Measurements from ENCODE around the gene NFIX. TPM values are rescaled to one million over a fixed set of nuclear protein-coding genes. Genes with fewer than 3 reads are reported as not detected.

The NFIX gene
- total and polyA plus RNA-seq, 9 of the 15 experiments (the other 6 are each of a cell fraction or from before 2014, with no cell fraction given), result 0.28 to 26.8 (median 5.4) TPM

DNA sequence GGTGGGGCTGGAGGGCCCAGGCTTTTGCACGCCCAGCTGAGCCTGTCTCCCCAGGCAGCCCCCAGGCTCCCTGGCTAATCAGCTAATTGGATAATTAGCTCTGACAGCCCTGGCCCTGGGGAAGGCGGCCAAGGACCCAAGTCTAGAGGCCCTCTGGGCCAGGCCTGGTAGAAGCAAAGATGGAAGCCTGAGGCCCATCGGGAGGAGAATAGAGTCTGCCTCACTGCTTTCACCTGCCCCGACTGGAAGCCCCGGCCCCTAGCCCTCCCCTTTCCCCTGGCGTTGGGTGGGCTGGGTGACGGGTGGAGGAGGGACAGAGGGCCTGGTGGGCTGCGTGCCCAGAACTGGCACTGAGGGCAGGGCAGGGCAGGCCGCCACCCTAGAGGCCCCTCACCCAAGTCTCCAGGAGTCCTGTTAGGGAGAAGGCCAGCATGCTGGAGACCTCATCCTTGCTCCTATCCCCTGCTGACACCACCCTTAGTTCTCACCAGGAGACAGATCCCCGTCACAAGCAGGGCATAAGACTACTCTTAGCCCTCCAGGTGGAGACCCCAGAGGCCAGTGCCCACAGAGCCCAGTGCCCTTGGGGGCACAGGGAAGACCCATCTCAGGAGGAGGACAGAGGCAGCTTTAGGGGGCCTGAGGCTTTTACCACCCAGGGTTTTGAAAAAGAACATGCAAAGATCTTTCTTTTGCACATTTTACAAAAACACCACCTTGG, 95.4 kb downstream of the NFIX start:
- in situ Hi-C loops (cut with MboI), result loop anchor here (5.0 kb wide), 1 partner anchor 113 kb away; no protein-coding TSS in a partner anchor
- 90% methylated on average over 10 of the region's 10 CpGs for WGBS (ENCODE audit: insufficient coverage, low coverage, missing lambda C conversion rate)
- Histone ChIP-seq H3K4me1 (replicated peaks in 1 of 2; ENCODE audit: control insufficient read depth in 2 of 2, insufficient read depth in 2 of 2, low read length in 2 of 2) (peaks cover 17 to 63% of the 10 kb centered on the region in 2 experiments), H4K20me1 (replicated peaks; ENCODE audit: control insufficient read depth, insufficient read depth, low read length) (no peaks in the 10 kb centered on the region), H3K9me3 (replicated peaks; ENCODE audit: control insufficient read depth, insufficient read depth, low read depth, low read length) (no peaks in the 10 kb centered on the region), H2AFZ (ENCODE audit: low read depth, low read length) (no peak overlapping the region), H3K4me3 (no peak overlapping the region), H3K9me1 (ENCODE audit: control insufficient read depth, insufficient read depth, low read length) (no peaks in the 10 kb centered on the region), H3K36me3 (ENCODE audit: control insufficient read depth, insufficient read depth, low read length) (peaks cover 10% of the 10 kb centered on the region; the same call in 1 of the 3 replicates), H3K27ac (ENCODE audit: extremely low read depth, low read depth, low read length) (no peak overlapping the region; the same call in 2 of the 3 replicates), H3K9ac (ENCODE audit: insufficient read depth in 1 of 2, low read depth in 2 of 2, low read length in 2 of 2) (peak overlapping the region in 1 of 2 experiments; percentile 76; a peak in 2 of 4 replicates), H3K79me2 (ENCODE audit: control insufficient read depth, insufficient read depth, low read length) (no peaks in the 10 kb centered on the region), H3K27me3 (ENCODE audit: control insufficient read depth in 2 of 2, insufficient read depth in 2 of 2, low read length in 2 of 2) (no peaks in the 10 kb centered on the region), H3K4me2 (ENCODE audit: insufficient read depth, low read length) (no peak overlapping the region)
- no TSS peak for BruUV-seq (replicated peaks)
- FAIRE-seq, result no peak
- ChIA-PET CTCF (ENCODE audit: low intra/inter-chr PET ratio) (interaction anchor here (2.1 to 4.7 kb wide), 2 partner anchors 113 to 125 kb away, joined by 12 to 46 read pairs; no protein-coding TSS in a partner anchor), POLR2A (interaction anchor here (0.9 to 1.6 kb wide), 3 partner anchors 9 to 114 kb away, joined by 4 to 6 read pairs (median 5); no protein-coding TSS in a partner anchor)
- intact Hi-C loops (cut with micrococcal nuclease), result loop anchor here (5.0 kb wide), 1 partner anchor 58 kb away; no protein-coding TSS in a partner anchor
- no peak for DNase-seq (ENCODE audit: extremely low read depth in 1 of 4, low spot score in 3 of 4)
- no peak for TF ChIP-seq TBL1XR1 (IDR thresholded peaks at IDR 0.05; ENCODE audit: low read length in 2 of 2)
- no peak for TF ChIP-seq U2AF2 (optimal IDR thresholded peaks at IDR 0.05; ENCODE audit: low read depth, low read length)
- TF ChIP-seq, protein P1, sequence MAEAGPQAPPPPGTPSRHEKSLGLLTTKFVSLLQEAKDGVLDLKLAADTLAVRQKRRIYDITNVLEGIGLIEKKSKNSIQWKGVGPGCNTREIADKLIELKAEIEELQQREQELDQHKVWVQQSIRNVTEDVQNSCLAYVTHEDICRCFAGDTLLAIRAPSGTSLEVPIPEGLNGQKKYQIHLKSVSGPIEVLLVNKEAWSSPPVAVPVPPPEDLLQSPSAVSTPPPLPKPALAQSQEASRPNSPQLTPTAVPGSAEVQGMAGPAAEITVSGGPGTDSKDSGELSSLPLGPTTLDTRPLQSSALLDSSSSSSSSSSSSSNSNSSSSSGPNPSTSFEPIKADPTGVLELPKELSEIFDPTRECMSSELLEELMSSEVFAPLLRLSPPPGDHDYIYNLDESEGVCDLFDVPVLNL (CRISPR knock-in tag; IDR thresholded peaks at IDR 0.05; ENCODE audit: low read depth), result no peak
- TF ChIP-seq ZNF316 (IDR thresholded peaks at IDR 0.05), result no peak
- no peak for TF ChIP-seq MEF2A (IDR thresholded peaks at IDR 0.05; ENCODE audit: control insufficient read depth, low read depth, low read length)
- TF ChIP-seq, protein P2, sequence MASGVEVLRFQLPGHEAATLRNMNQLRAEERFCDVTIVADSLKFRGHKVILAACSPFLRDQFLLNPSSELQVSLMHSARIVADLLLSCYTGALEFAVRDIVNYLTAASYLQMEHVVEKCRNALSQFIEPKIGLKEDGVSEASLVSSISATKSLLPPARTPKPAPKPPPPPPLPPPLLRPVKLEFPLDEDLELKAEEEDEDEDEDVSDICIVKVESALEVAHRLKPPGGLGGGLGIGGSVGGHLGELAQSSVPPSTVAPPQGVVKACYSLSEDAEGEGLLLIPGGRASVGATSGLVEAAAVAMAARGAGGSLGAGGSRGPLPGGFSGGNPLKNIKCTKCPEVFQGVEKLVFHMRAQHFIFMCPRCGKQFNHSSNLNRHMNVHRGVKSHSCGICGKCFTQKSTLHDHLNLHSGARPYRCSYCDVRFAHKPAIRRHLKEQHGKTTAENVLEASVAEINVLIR (CRISPR knock-in tag; IDR thresholded peaks at IDR 0.05), result no peak
- no peak for TF ChIP-seq HNRNPLL (IDR thresholded peaks at IDR 0.05; ENCODE audit: low read depth, low read length, poor library complexity, severe bottlenecking)
- TF ChIP-seq LCOR (CRISPR knock-in tag; IDR thresholded peaks at IDR 0.05), result no peak
- no peak for TF ChIP-seq HCFC1 (IDR thresholded peaks at IDR 0.05; ENCODE audit: low read depth, low read length)
- TF ChIP-seq GTF2A2 (tag; IDR thresholded peaks at IDR 0.05), result no peak
- TF ChIP-seq, protein P3, sequence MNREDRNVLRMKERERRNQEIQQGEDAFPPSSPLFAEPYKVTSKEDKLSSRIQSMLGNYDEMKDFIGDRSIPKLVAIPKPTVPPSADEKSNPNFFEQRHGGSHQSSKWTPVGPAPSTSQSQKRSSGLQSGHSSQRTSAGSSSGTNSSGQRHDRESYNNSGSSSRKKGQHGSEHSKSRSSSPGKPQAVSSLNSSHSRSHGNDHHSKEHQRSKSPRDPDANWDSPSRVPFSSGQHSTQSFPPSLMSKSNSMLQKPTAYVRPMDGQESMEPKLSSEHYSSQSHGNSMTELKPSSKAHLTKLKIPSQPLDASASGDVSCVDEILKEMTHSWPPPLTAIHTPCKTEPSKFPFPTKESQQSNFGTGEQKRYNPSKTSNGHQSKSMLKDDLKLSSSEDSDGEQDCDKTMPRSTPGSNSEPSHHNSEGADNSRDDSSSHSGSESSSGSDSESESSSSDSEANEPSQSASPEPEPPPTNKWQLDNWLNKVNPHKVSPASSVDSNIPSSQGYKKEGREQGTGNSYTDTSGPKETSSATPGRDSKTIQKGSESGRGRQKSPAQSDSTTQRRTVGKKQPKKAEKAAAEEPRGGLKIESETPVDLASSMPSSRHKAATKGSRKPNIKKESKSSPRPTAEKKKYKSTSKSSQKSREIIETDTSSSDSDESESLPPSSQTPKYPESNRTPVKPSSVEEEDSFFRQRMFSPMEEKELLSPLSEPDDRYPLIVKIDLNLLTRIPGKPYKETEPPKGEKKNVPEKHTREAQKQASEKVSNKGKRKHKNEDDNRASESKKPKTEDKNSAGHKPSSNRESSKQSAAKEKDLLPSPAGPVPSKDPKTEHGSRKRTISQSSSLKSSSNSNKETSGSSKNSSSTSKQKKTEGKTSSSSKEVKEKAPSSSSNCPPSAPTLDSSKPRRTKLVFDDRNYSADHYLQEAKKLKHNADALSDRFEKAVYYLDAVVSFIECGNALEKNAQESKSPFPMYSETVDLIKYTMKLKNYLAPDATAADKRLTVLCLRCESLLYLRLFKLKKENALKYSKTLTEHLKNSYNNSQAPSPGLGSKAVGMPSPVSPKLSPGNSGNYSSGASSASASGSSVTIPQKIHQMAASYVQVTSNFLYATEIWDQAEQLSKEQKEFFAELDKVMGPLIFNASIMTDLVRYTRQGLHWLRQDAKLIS (CRISPR knock-in tag; IDR thresholded peaks at IDR 0.05), result no peak
- TF ChIP-seq ZNF57 (CRISPR knock-in tag; IDR thresholded peaks at IDR 0.05), result no peak
- no peak for TF ChIP-seq NR1H2 (CRISPR knock-in tag; IDR thresholded peaks at IDR 0.05)
- no peak for ATAC-seq
